RCC 7860 (cell line): ENCODE data around the gene SOX2.
"Not testable (repeated sequence)": the region's sequence is repeated elsewhere in the genome, so short reads cannot be mapped to it uniquely, and the experiment has no call there.

Experiments
- DNase-seq: peaks from one replicate; pipeline ENCODE4 v3.0.0-alpha.2; 2015; ENCODE audit warnings: low spot score
- FAIRE-seq: peaks from 2 replicates; lab custom pipeline; 2012; peaks lifted over from hg19 to GRCh38; lab: Jason Lieb, UNC

SOX2 gene

DNA sequence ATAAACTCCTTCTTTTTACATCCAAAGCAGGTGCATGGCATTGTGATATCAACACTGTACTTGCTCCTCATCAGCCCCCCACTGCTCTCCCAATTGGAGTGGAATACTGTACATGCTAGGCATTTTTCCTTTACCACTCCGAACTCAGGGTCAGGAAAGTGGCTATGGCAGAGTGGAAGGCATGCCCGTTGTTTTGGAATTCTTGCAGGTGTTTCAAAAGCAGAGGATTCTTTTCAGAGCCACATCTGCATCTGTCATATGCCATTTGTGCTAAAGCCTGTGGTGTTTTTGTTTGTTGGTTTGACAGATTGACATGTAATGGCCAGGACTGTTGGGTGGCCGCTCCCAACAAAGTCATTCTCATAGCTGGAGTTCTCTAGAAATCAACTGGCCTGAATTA lies 41.7 kb downstream of the SOX2 start:
- FAIRE-seq (no peak), DNase-seq (no peak)

- FAIRE-seq (no peak), DNase-seq (no peak)
Observed at GRCh38 chr3:181755959-181756358, 44.2 kb downstream of the SOX2 start.

DNA sequence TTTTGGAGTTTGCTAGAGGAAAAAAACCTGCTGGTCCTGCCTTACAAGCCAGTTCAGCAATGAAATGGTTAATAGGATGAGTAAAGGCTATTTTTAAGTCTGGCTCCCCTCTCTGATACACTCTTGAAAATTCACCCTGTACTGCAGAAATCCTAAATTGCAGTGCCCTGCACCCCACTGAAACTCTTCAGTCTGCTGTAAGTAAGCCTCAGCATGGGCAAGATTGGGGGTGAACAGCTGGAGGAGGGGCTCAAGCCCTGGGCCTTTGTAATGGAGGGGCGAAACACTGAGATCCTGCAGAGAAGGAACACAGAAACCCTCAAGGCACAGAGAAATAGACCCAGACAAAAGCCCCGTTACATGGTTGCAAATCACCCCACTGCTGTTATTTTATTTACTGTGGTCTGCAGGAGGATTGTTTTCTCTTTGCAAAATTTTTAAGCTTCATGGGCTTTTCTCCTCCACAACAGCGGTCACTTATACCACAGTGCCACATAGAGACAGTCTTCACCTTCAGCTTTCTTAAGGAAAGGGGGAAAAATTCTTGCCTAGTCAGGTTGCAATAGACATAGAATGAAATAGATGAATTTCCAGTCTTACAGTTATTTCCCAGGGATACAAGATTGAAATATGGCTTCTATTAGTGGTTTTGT lies 45.0 kb downstream of the SOX2 start:
- DNase-seq (no peak), FAIRE-seq (no peak)

GRCh38 chr3:181757694-181758306 lies 46.1 kb downstream of the SOX2 start:
- FAIRE-seq, result no peak

DNA sequence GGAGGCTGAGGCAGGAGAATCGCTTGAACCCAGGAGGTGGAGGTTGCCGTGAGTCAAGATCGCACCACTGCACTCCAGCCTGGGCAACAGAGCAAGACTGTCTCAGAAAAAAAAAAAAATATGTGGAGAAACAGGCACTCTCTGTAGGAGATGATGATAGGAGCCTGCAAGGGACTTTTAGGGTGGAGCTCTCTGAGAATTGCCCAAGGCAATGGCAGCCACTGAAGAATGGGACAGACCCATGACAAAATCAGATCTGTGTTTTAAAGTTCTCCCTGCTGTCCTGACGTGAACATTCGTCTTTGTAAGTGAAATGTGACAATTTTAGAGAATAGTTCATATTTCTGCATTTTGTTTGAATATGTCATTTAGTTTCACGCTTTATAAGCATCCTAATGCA lies 50.2 kb downstream of the SOX2 start:
- no peak for DNase-seq
- FAIRE-seq, result no peak

More at GRCh38 chr3:181757694-181758306, 46.1 kb downstream of the SOX2 start:
- DNase-seq, result no peak

GRCh38 chr3:181764033-181764432 lies 52.3 kb downstream of the SOX2 start:
- DNase-seq, FAIRE-seq: not testable (repeated sequence)
